GM12878 (cell line): Measurements from ENCODE around the gene KLHL18. TPM values are rescaled to one million over a fixed set of nuclear protein-coding genes. Genes with fewer than 3 reads are reported as not detected.

ENCODE experiments used
- ATAC-seq: fragments of 200-7000 bp; cut with Tn5 transposase; 3 replicates; pipeline ENCODE4 v1.9.1; 2020; ENCODE audit warnings: mild to moderate bottlenecking, moderate library complexity
- BruUV-seq: library from RNA; stranded (reverse); fragments of 400-500 nt; replicated peaks from 2 replicates; lab custom pipeline; 2021; lab: Mats Ljungman, UMichigan
- CTCF ChIA-PET: fragments of 300-600 bp; sonication (Branson Sonifier 250); formaldehyde crosslinking; extraction: SDS; loops from one replicate; lab custom pipeline; 2021; ENCODE audit warnings: inconsistent platforms; lab: Yijun Ruan, JAX
- POLR2A ChIA-PET: fragments of 350-600 bp; formaldehyde crosslinking; extraction: SDS; loops from one replicate; lab custom pipeline; 2021; ENCODE audit warnings: inconsistent platforms; lab: Charles Lee
- RAD21 ChIA-PET: fragments of 300-600 bp; sonication (Branson Sonifier 250); formaldehyde crosslinking; loops from one replicate; lab custom pipeline; 2023; ENCODE audit warnings: antibody characterized with exemption; ENCODE audit not compliant: unreplicated experiment; lab: Charles Lee
- SMC1A ChIA-PET: fragments of 300-600 bp; sonication (Branson Sonifier 250); formaldehyde crosslinking; loops from one replicate; lab custom pipeline; 2023; ENCODE audit not compliant: unreplicated experiment, uncharacterized antibody; lab: Charles Lee
- DNase-seq: peaks from one replicate; pipeline ENCODE4 v3.0.0-alpha.2; 2011; ENCODE audit warnings: low read depth, low spot score
- FAIRE-seq: peaks from 3 replicates; lab custom pipeline; 2011; peaks lifted over from hg19 to GRCh38; lab: Jason Lieb, UNC
- H2AFZ ChIP-seq: 2 replicates; pipeline ENCODE4 v1.6.0; 2011; ENCODE audit warnings: low read depth, low read length, control low read depth; ENCODE audit not compliant: control insufficient read depth
- H3K27ac ChIP-seq: 2 replicates; pipeline ENCODE4 v1.5.1; 2011; ENCODE audit warnings: control low read depth; ENCODE audit not compliant: control insufficient read depth, insufficient read depth
- H3K27me3 ChIP-seq, 2 experiments: replicated peaks in 1 of 2; 2 replicates each; pipeline versions ENCODE4 v1.6.0 to v1.6.1; 2011; ENCODE audit warnings: low read length in 1 of 2; ENCODE audit not compliant: control insufficient read depth in 2 of 2, insufficient read depth in 2 of 2
- H3K36me3 ChIP-seq, 2 experiments: 2 replicates each; pipeline ENCODE4 v1.5.1; 2011; ENCODE audit warnings: low read length in 1 of 2; ENCODE audit not compliant: control insufficient read depth in 2 of 2, insufficient read depth in 2 of 2
- H3K4me1 ChIP-seq: 2 replicates; pipeline ENCODE4 v1.6.1; 2011; ENCODE audit warnings: mild to moderate bottlenecking, low read length, moderate library complexity, mixed read lengths; ENCODE audit not compliant: control insufficient read depth, insufficient read depth
- H3K4me2 ChIP-seq: 2 replicates; pipeline ENCODE4 v1.6.0; 2011; ENCODE audit warnings: control low read depth; ENCODE audit not compliant: control insufficient read depth, insufficient read depth
- H3K4me3 ChIP-seq: fragments of 200-600 bp; sonication (generic); 2 replicates; pipeline ENCODE4 v1.5.1; 2016
- H3K79me2 ChIP-seq: 2 replicates; pipeline ENCODE4 v1.6.0; 2011; ENCODE audit warnings: low read length; ENCODE audit not compliant: control insufficient read depth, insufficient read depth
- H3K9ac ChIP-seq: 2 replicates; pipeline ENCODE4 v1.8.0; 2011; ENCODE audit warnings: low read length, control low read depth, mixed read lengths; ENCODE audit not compliant: control insufficient read depth, insufficient read depth
- H3K9me3 ChIP-seq: replicated peaks from 3 replicates; pipeline ENCODE4 v1.5.1; 2011; ENCODE audit warnings: mild to moderate bottlenecking, low read length; ENCODE audit not compliant: control insufficient read depth, insufficient read depth
- H4K20me1 ChIP-seq: 2 replicates; pipeline ENCODE4 v1.6.0; 2011; ENCODE audit not compliant: control insufficient read depth, insufficient read depth
- CBFB ChIP-seq: IDR thresholded peaks from 2 replicates; pipeline ENCODE4 v1.6.1; 2016; ENCODE audit warnings: antibody characterized with exemption, low read depth
- CBX5 ChIP-seq: sonication (generic); IDR thresholded peaks from 2 replicates; pipeline ENCODE4 v1.6.1; 2016; ENCODE audit warnings: low read depth, moderate library complexity, mild to moderate bottlenecking, inconsistent platforms
- CUX1 ChIP-seq: IDR thresholded peaks from 2 replicates; pipeline ENCODE4 v1.6.1; 2012; ENCODE audit warnings: improper control_type of control experiment, low read depth, low read length; ENCODE audit not compliant: insufficient replicate concordance
- EED ChIP-seq: sonication (generic); IDR thresholded peaks from 2 replicates; pipeline ENCODE4 v1.6.1; 2016; ENCODE audit warnings: antibody characterized with exemption, low read depth
- ETV6 ChIP-seq, 2 experiments: fragments of 450-650 bp in 1 of 2; IDR thresholded peaks in 1 of 2; conservative IDR thresholded peaks in 1 of 2; 2 replicates each; pipeline ENCODE4 v1.6.1; 2014; ENCODE audit warnings: antibody characterized with exemption in 1 of 2, borderline replicate concordance in 1 of 2, low read depth in 1 of 2, mild to moderate bottlenecking in 1 of 2, moderate library complexity in 1 of 2
- FOXK2 ChIP-seq: fragments of 450-650 bp; IDR thresholded peaks from 2 replicates; pipeline ENCODE4 v1.6.1; 2017; ENCODE audit warnings: mild to moderate bottlenecking, moderate library complexity
- HSF1 ChIP-seq: fragments of 150-350 bp; IDR thresholded peaks from 2 replicates; pipeline ENCODE4 v1.6.1; 2014; ENCODE audit warnings: mild to moderate bottlenecking, low read depth, low read length
- IKZF2 ChIP-seq, 2 experiments: fragments of 450-650 bp; IDR thresholded peaks; 2 replicates each; pipeline ENCODE4 v1.6.1; 2017; ENCODE audit warnings: mild to moderate bottlenecking in 2 of 2, moderate library complexity in 2 of 2
- KDM1A ChIP-seq: fragments of 200-600 bp; sonication (generic); IDR thresholded peaks from 2 replicates; pipeline ENCODE4 v1.6.1; 2016; ENCODE audit warnings: borderline replicate concordance
- LARP7 ChIP-seq: fragments of 450-650 bp; IDR thresholded peaks from 2 replicates; pipeline ENCODE4 v1.6.1; 2017; ENCODE audit warnings: mild to moderate bottlenecking
- MTA2 ChIP-seq: fragments of 450-650 bp; IDR thresholded peaks from 2 replicates; pipeline ENCODE4 v1.6.1; 2016; ENCODE audit warnings: low read depth, mild to moderate bottlenecking, moderate library complexity
- NFIC ChIP-seq: IDR thresholded peaks from 2 replicates; pipeline ENCODE4 v1.6.1; 2012; ENCODE audit warnings: low read depth, mild to moderate bottlenecking, inconsistent platforms, low read length, moderate library complexity
- POLR2A ChIP-seq: IDR thresholded peaks from 2 replicates; pipeline ENCODE4 v1.6.1; 2011; ENCODE audit warnings: low read depth, mild to moderate bottlenecking, low read length
- POLR2AphosphoS5 ChIP-seq: IDR thresholded peaks from 2 replicates; pipeline ENCODE4 v1.6.1; 2011; ENCODE audit warnings: mild to moderate bottlenecking, low read length, inconsistent platforms
- RUNX3 ChIP-seq: IDR thresholded peaks from 2 replicates; pipeline ENCODE4 v1.6.1; 2012; ENCODE audit warnings: low read length, inconsistent platforms
- SIX5 ChIP-seq: IDR thresholded peaks from 2 replicates; pipeline ENCODE4 v1.6.1; 2011; ENCODE audit warnings: mild to moderate bottlenecking, low read depth, low read length, moderate library complexity; ENCODE audit not compliant: severe bottlenecking
- SMAD1 ChIP-seq: fragments of 450-650 bp; IDR thresholded peaks from 2 replicates; pipeline ENCODE4 v1.6.1; 2018; ENCODE audit warnings: mild to moderate bottlenecking, low read depth; ENCODE audit not compliant: partially characterized antibody
- SMARCA5 ChIP-seq: fragments of 450-650 bp; IDR thresholded peaks from 2 replicates; pipeline ENCODE4 v1.6.1; 2017; ENCODE audit warnings: mild to moderate bottlenecking
- ZNF274 ChIP-seq: IDR thresholded peaks from one replicate; pipeline ENCODE4 v1.8.0; 2011; ENCODE audit not compliant: insufficient read length, insufficient read depth
- WGBS: methylation state at CpG from one replicate; pipeline ENCODE4 v1.1.6; 2016; ENCODE audit warnings: low lambda C conversion rate; ENCODE audit not compliant: insufficient replicate concordance, insufficient coverage; ENCODE audit errors: missing lambda C conversion rate; 5-methylcytosine and 5-hydroxymethylcytosine counted together
- in situ Hi-C: fragments of 300-500 bp; cut with MboI; formaldehyde crosslinking; loops from 9 replicates; pipeline ENCODE4 v1.14.3; 2018; ENCODE audit warnings: mixed read lengths
- intact Hi-C: fragments of 100-400 bp; cut with micrococcal nuclease; formaldehyde crosslinking; loops from one replicate; pipeline ENCODE4 v1.14.2; 2022; ENCODE audit not compliant: unreplicated experiment
- polyA plus RNA-seq, 11 experiments: library from polyadenylated mRNA; depleted of rRNA in 4 of 11; unstranded in 6 of 11; stranded (reverse) in 5 of 11; fragments of >200 nt; fragmentation: Nextera tagmentation in 4 of 11; fragmentation: Illumina TruSeq in 1 of 11; extraction: Ambion mirVana in 4 of 11; extraction: Trizol in 1 of 11; gene quantifications; 1 replicate in 1 of 11; 2 replicates in 10 of 11; pipeline versions ENCODE4 v1.2.1 to v1.2.3, GENCODE V29; 2011 to 2016; ENCODE audit warnings: inconsistent platforms in 2 of 11, missing spikeins in 2 of 11, low read depth in 1 of 11
- total RNA-seq, 4 experiments: library from RNA; depleted of rRNA in 3 of 4; stranded (reverse); fragments of >200 nt in 3 of 4; fragmentation: Illumina TruSeq in 1 of 4; extraction: Trizol in 1 of 4; gene quantifications; 2 replicates each; pipeline versions ENCODE4 v1.2.1 to v1.2.3, GENCODE V29; 2013 to 2021
- TF ChIP-seq, protein P1 (sequence below): fragments of 450-650 bp; IDR thresholded peaks from 2 replicates; pipeline ENCODE4 v1.6.1; 2014; ENCODE audit warnings: mild to moderate bottlenecking

The KLHL18 gene
- total and polyA plus RNA-seq, 10 of the 15 experiments (the other 5 are each of a cell fraction or from before 2014, with no cell fraction given): 24.0 to 69.8 (median 51.7) TPM

- Histone ChIP-seq H3K4me2 (no peak overlapping the region), H3K79me2 (no peaks in the 10 kb centered on the region), H3K4me3 (no peak overlapping the region), H4K20me1 (no peaks in the 10 kb centered on the region), H3K27me3 (no peaks in the 10 kb centered on the region), H3K9ac (no peak overlapping the region), H3K36me3 (no peaks in the 10 kb centered on the region), H2AFZ (no peak overlapping the region), H3K9me3 (no peaks in the 10 kb centered on the region), H3K4me1 (no peaks in the 10 kb centered on the region), H3K27ac (no peak overlapping the region)
- no peak for ATAC-seq
- SMC1A ChIA-PET: no interaction called here
- RAD21 ChIA-PET: no interaction called here
- FAIRE-seq: no peak
- POLR2A ChIA-PET: no interaction called here
- no TSS peak for BruUV-seq
- TF ChIP-seq HSF1: no peak
- no peak for TF ChIP-seq SMAD1
- TF ChIP-seq MTA2: no peak
- no peak for TF ChIP-seq POLR2A
- TF ChIP-seq SMARCA5: no peak
- no peak for TF ChIP-seq IKZF2 (IDR thresholded peaks at IDR 0.05)
- TF ChIP-seq CBFB: no peak
- TF ChIP-seq FOXK2: no peak
- TF ChIP-seq ETV6 (conservative IDR thresholded peaks at IDR 0.05 in 1 of 2, IDR thresholded peaks at IDR 0.05 in 1 of 2; ENCODE audit: borderline replicate concordance in 1 of 2, low read depth in 1 of 2): no peak
- TF ChIP-seq RUNX3: no peak
- no peak for TF ChIP-seq POLR2AphosphoS5
- no peak for TF ChIP-seq EED
- no peak for TF ChIP-seq CBX5
- no peak for TF ChIP-seq NFIC
- TF ChIP-seq KDM1A: no peak
- TF ChIP-seq, protein P1, sequence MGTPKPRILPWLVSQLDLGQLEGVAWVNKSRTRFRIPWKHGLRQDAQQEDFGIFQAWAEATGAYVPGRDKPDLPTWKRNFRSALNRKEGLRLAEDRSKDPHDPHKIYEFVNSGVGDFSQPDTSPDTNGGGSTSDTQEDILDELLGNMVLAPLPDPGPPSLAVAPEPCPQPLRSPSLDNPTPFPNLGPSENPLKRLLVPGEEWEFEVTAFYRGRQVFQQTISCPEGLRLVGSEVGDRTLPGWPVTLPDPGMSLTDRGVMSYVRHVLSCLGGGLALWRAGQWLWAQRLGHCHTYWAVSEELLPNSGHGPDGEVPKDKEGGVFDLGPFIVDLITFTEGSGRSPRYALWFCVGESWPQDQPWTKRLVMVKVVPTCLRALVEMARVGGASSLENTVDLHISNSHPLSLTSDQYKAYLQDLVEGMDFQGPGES: no peak
- no peak for TF ChIP-seq ZNF274
- no peak for TF ChIP-seq SIX5
- TF ChIP-seq LARP7: no peak
- no peak for TF ChIP-seq CUX1
- in situ Hi-C loops (no loop called here), intact Hi-C loops (no loop called here)
- WGBS: 97% methylated on average over 3 of the region's 3 CpGs
- no peak for DNase-seq
- CTCF ChIA-PET: no interaction called here
Observed at GRCh38 chr3:47238017-47238416, 44.7 kb upstream of the KLHL18 start.
